Prostate gland (tissue), 2 donors: ENCODE results near the gene PGA4. TPM values are rescaled to one million over a fixed set of nuclear protein-coding genes. Genes with fewer than 3 reads are reported as not detected.
"Not testable (repeated sequence)": the region's sequence is repeated elsewhere in the genome, so short reads cannot be mapped to it uniquely, and the experiment has no call there.

Experiments
- DNase-seq: peaks from one replicate; pipeline ENCODE4 v3.0.0-alpha.2; 2019; ENCODE audit warnings: low spot score
- H3K27ac ChIP-seq, 2 donors: fragments of 200-600 bp; sonication (generic); 2 replicates each; pipeline ENCODE4 v1.5.1; 2017 to 2019
- H3K27me3 ChIP-seq: fragments of 200-600 bp; sonication (generic); replicated peaks from 2 replicates; pipeline ENCODE4 v1.5.1; 2019; ENCODE audit not compliant: insufficient read depth
- H3K36me3 ChIP-seq, 2 donors: fragments of 200-600 bp; sonication (generic); 1 replicate in 1 of 2; 2 replicates in 1 of 2; pipeline versions ENCODE4 v1.5.1 to v1.8.1; 2017 to 2019
- H3K4me1 ChIP-seq: fragments of 200-600 bp; sonication (generic); replicated peaks from 2 replicates; pipeline ENCODE4 v1.5.1; 2019
- H3K4me3 ChIP-seq, 2 donors: fragments of 200-600 bp; sonication (generic); 2 replicates each; pipeline ENCODE4 v1.5.1; 2017 to 2019
- H3K9me3 ChIP-seq: fragments of 200-600 bp; sonication (generic); 2 replicates; pipeline ENCODE4 v1.5.1; 2017
- CTCF ChIP-seq, 4 experiments: fragments of 200-600 bp in 2 of 4; fragments of 450-650 bp in 2 of 4; sonication (generic) in 2 of 4; IDR thresholded peaks; 1 replicate in 3 of 4; 2 replicates in 1 of 4; pipeline ENCODE4 v1.5.1; 2016 to 2019; ENCODE audit warnings: antibody characterized with exemption in 4 of 4, mild to moderate bottlenecking in 2 of 4, moderate library complexity in 2 of 4
- POLR2A ChIP-seq: fragments of 450-650 bp; IDR thresholded peaks from one replicate; pipeline ENCODE4 v1.6.1; 2016; ENCODE audit warnings: antibody characterized with exemption, mild to moderate bottlenecking
- POLR2AphosphoS5 ChIP-seq: sonication (generic); formaldehyde crosslinking; IDR thresholded peaks from one replicate; pipeline ENCODE4 v1.6.1; 2017; ENCODE audit warnings: antibody characterized with exemption
- WGBS: methylation state at CpG from one replicate; pipeline ENCODE4 v1.1.5; 2018; 5-methylcytosine and 5-hydroxymethylcytosine counted together
- intact Hi-C: fragments of 100-400 bp; cut with DNase I; formaldehyde crosslinking; loops from one replicate; pipeline ENCODE4 v1.14.2; 2022
- total RNA-seq, 2 donors: library from RNA; depleted of rRNA; stranded (reverse); fragments of >200 nt; gene quantifications; one replicate each; pipeline ENCODE4 v1.1.0, GENCODE V29; 2016

PGA4 gene
- total RNA-seq = not detected

GRCh38 chr11:61222047-61222446, at the start of gene PGA4:
PGA4 (plus strand) TSS chr11:61222347; CDS start chr11:61222401, 54 bp downstream.
- no CpG with 5 or more reads among the region's 8 CpGs for WGBS

GRCh38 chr11:61172356-61172755, 49.8 kb upstream of the PGA4 start:
- intact Hi-C loops = no loop called here
- no peak for DNase-seq
- Histone ChIP-seq H3K4me3 (no peak overlapping the region), H3K4me1 (no peaks in the 10 kb centered on the region), H3K9me3 (no peaks in the 10 kb centered on the region), H3K36me3 (no peaks in the 10 kb centered on the region), H3K27me3 (no peaks in the 10 kb centered on the region), H3K27ac (no peak overlapping the region)
- WGBS = 61% methylated on average over 5 of the region's 5 CpGs
- TF ChIP-seq POLR2A = no peak
- TF ChIP-seq CTCF (IDR thresholded peaks at IDR 0.05) = no peak
- TF ChIP-seq POLR2AphosphoS5 = no peak

More at GRCh38 chr11:61222047-61222446, at the start of gene PGA4:
- DNase-seq, H3K4me3 ChIP-seq, H3K27ac ChIP-seq, intact Hi-C loops, H3K27me3 ChIP-seq, H3K4me1 ChIP-seq, H3K9me3 ChIP-seq, H3K36me3 ChIP-seq: not testable (repeated sequence)

- TF ChIP-seq CTCF (IDR thresholded peaks at IDR 0.05) (no peak), POLR2AphosphoS5 (no peak), POLR2A (no peak)
- no peaks in the 10 kb centered on the region for H3K9me3 ChIP-seq
- no peak overlapping the region for H3K27ac ChIP-seq
- DNase-seq = no peak
- no peak overlapping the region for H3K4me3 ChIP-seq
- intact Hi-C loops = no loop called here
- H3K27me3 ChIP-seq = no peaks in the 10 kb centered on the region
- H3K36me3 ChIP-seq = no peaks in the 10 kb centered on the region
- WGBS = 96% methylated on average over 3 of the region's 3 CpGs
- H3K4me1 ChIP-seq = no peaks in the 10 kb centered on the region
Observed at GRCh38 chr11:61172888-61173287, 49.3 kb upstream of the PGA4 start.

- H3K27me3 ChIP-seq = no peaks in the 10 kb centered on the region
- H3K9me3 ChIP-seq = no peaks in the 10 kb centered on the region
- H3K36me3 ChIP-seq = no peaks in the 10 kb centered on the region
- H3K4me1 ChIP-seq = no peaks in the 10 kb centered on the region
- intact Hi-C loops = no loop called here
- H3K27ac ChIP-seq = no peak overlapping the region
- WGBS = 83% methylated on average over 4 of the region's 4 CpGs
- TF ChIP-seq POLR2A (no peak), CTCF (IDR thresholded peaks at IDR 0.05) (peak in 2 of 4 experiments; percentile 10 to 33)
- no peak for DNase-seq
- H3K4me3 ChIP-seq = no peak overlapping the region
Observed at GRCh38 chr11:61173456-61173855, 48.7 kb upstream of the PGA4 start.

- no peak overlapping the region for H3K27ac ChIP-seq
- TF ChIP-seq POLR2A (no peak), POLR2AphosphoS5 (no peak), CTCF (IDR thresholded peaks at IDR 0.05) (no peak)
- no peak overlapping the region for H3K4me3 ChIP-seq
- H3K4me1 ChIP-seq = no peaks in the 10 kb centered on the region
- no peaks in the 10 kb centered on the region for H3K27me3 ChIP-seq
- WGBS = 73% methylated on average over 6 of the region's 6 CpGs
- H3K36me3 ChIP-seq = no peaks in the 10 kb centered on the region
- intact Hi-C loops = no loop called here
- no peaks in the 10 kb centered on the region for H3K9me3 ChIP-seq
- DNase-seq = no peak
Observed at GRCh38 chr11:61174273-61174672, 47.9 kb upstream of the PGA4 start.
